ENCODE measurements around the gene LAMTOR5.

GRCh38 chr1:110455151-110455550 is 47.7 kb upstream of the LAMTOR5 start:
- TF ChIP-seq REST (IDR thresholded peaks at IDR 0.05; ENCODE audit: insufficient read depth in 1 of 2, low read depth in 2 of 2, low read length in 2 of 2) (no peak), POLR2AphosphoS5 (IDR thresholded peaks at IDR 0.05; ENCODE audit: low read depth, low read length) (no peak), TAF1 (IDR thresholded peaks at IDR 0.05; ENCODE audit: borderline replicate concordance, insufficient read depth, low read length) (no peak)
